H1 (cell line): ENCODE measurements around the gene GABRR1.

ENCODE experiments used
- ATF2 ChIP-seq: IDR thresholded peaks from 2 replicates; pipeline ENCODE4 v1.6.1; 2012; ENCODE audit warnings: low read length, inconsistent platforms
- BACH1 ChIP-seq: IDR thresholded peaks from 2 replicates; pipeline ENCODE4 v1.6.1; 2012; ENCODE audit warnings: low read length, improper control_type of control experiment
- CTCF ChIP-seq, 3 experiments: IDR thresholded peaks; 1 replicate in 2 of 3; 2 replicates in 1 of 3; pipeline versions ENCODE4 v1.5.1 to v1.6.1; 2011; ENCODE audit warnings: low read length in 3 of 3, mild to moderate bottlenecking in 3 of 3, inconsistent platforms in 2 of 3, low read depth in 1 of 3, moderate library complexity in 1 of 3; ENCODE audit not compliant: insufficient read depth in 1 of 3; ENCODE audit errors: control extremely low read depth in 1 of 3
- E2F6 ChIP-seq: IDR thresholded peaks from 2 replicates; pipeline ENCODE4 v1.6.1; 2012; ENCODE audit warnings: inconsistent platforms
- EZH2 ChIP-seq: fragments of 200-600 bp; sonication (generic); IDR thresholded peaks from 2 replicates; pipeline ENCODE4 v1.7.1; 2012; ENCODE audit warnings: low read depth, mild to moderate bottlenecking, moderate library complexity, low read length, inconsistent platforms; ENCODE audit not compliant: severe bottlenecking
- GABPA ChIP-seq: IDR thresholded peaks from 2 replicates; pipeline ENCODE4 v1.6.1; 2011; ENCODE audit warnings: mild to moderate bottlenecking, low read length, moderate library complexity, borderline replicate concordance; ENCODE audit not compliant: insufficient read depth
- JUND ChIP-seq: IDR thresholded peaks from 2 replicates; pipeline ENCODE4 v1.6.1; 2011; ENCODE audit warnings: mild to moderate bottlenecking, improper control_type of control experiment, low read length
- POLR2A ChIP-seq, 2 experiments: IDR thresholded peaks; 1 replicate in 1 of 2; 2 replicates in 1 of 2; pipeline ENCODE4 v1.6.1; 2011; ENCODE audit warnings: low read depth in 2 of 2, low read length in 2 of 2, mild to moderate bottlenecking in 2 of 2; ENCODE audit errors: control extremely low read depth in 1 of 2
- RBBP5 ChIP-seq: IDR thresholded peaks from 2 replicates; pipeline ENCODE4 v1.7.1; 2012; ENCODE audit warnings: low read depth, mild to moderate bottlenecking, inconsistent platforms, low read length, moderate library complexity, borderline replicate concordance
- RFX5 ChIP-seq: IDR thresholded peaks from 2 replicates; pipeline ENCODE4 v1.6.1; 2011; ENCODE audit warnings: low read depth, low read length, improper control_type of control experiment, borderline replicate concordance
- TAF1 ChIP-seq: IDR thresholded peaks from 2 replicates; pipeline ENCODE4 v1.6.1; 2011; ENCODE audit warnings: mild to moderate bottlenecking, low read depth, low read length
- TCF12 ChIP-seq: IDR thresholded peaks from 2 replicates; pipeline ENCODE4 v1.6.1; 2011; ENCODE audit warnings: low read depth, mild to moderate bottlenecking, low read length

- TF ChIP-seq CTCF (IDR thresholded peaks at IDR 0.05; ENCODE audit: control extremely low read depth in 1 of 3, insufficient read depth in 1 of 3, low read depth in 1 of 3, low read length in 3 of 3) (no peak), RFX5 (no peak), ATF2 (no peak), TCF12 (no peak), RBBP5 (no peak), JUND (no peak), GABPA (no peak), EZH2 (no peak), TAF1 (no peak), E2F6 (no peak), BACH1 (no peak), POLR2A (IDR thresholded peaks at IDR 0.05; ENCODE audit: control extremely low read depth in 1 of 2, low read depth in 2 of 2, low read length in 2 of 2) (no peak)
Measured at GRCh38 chr6:89140347-89141156, 76.6 kb downstream of the GABRR1 start.
